Ovary (tissue), 3 donors: ENCODE measurements around the gene PIP5K1B.

Experiments used
- CTCF ChIP-seq, 3 donors: fragments of 450-650 bp in 2 of 3; fragments of 200-600 bp in 1 of 3; IDR thresholded peaks; one replicate each; pipeline versions ENCODE4 v1.5.1 to v1.8.0; 2016 to 2022; ENCODE audit warnings: antibody characterized with exemption in 3 of 3, mild to moderate bottlenecking in 1 of 3
- EP300 ChIP-seq: sonication (generic); formaldehyde crosslinking; IDR thresholded peaks from one replicate; pipeline ENCODE4 v1.6.1; 2017; ENCODE audit warnings: antibody characterized with exemption
- POLR2A ChIP-seq: fragments of 450-650 bp; IDR thresholded peaks from one replicate; pipeline ENCODE4 v1.6.1; 2017; ENCODE audit warnings: antibody characterized with exemption, mild to moderate bottlenecking, moderate library complexity
- donor health status: DM: no; HTN: no; CAD: no.

GRCh38 chr9:68940573-68940972 is 235.5 kb downstream of the PIP5K1B start:
- no peak for TF ChIP-seq CTCF (IDR thresholded peaks at IDR 0.05)
- no peak for TF ChIP-seq POLR2A
- TF ChIP-seq EP300 = no peak
